HG03066 (cell line): ENCODE data around the gene OAF.

Experiments used
- ATAC-seq: cut with Tn5 transposase; IDR thresholded peaks from one replicate; pipeline ENCODE4 v1.9.1; 2021; ENCODE audit warnings: low read depth; ENCODE audit not compliant: unreplicated experiment

OAF gene

DNA sequence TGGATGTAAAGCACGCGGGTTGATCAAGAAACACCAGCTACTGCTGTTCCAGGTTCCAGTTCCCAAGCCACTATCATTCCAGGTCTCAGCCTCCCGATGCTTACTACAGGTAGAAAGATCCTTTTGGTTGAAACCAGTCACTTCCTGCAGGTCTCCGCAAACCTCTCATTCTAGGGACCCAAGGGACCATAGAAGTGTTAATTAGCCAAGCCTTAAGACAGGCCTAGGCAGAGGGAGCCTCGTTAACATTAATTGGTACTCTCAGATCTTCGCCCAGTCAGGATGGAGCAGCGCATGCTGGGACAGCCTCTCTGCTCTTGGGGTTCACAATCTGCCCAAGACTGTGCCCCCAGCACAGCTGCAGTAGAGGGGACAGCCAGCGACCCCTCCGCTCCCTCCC lies 11.2 kb upstream of the OAF start:
- ATAC-seq, result no peak

DNA sequence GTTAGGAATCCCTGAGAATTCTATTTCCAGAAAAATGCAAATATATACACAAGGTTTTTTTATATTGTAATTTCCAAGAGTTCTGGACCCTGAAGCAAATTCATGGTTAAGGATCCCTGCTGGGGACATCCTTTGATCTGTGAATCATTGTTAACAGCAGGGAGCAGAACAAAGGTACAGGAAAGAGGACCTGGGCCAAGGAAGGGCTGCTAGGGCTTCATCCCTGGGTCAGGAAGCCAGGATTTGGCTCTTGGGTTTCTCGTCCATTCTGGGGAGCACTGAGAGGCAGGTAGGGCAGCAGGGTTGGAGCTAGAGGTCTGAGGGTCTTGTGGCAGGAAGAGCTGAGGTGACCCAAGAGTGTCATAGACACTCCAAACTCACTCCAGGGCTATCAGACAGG lies 10.2 kb upstream of the OAF start:
- no peak for ATAC-seq

DNA sequence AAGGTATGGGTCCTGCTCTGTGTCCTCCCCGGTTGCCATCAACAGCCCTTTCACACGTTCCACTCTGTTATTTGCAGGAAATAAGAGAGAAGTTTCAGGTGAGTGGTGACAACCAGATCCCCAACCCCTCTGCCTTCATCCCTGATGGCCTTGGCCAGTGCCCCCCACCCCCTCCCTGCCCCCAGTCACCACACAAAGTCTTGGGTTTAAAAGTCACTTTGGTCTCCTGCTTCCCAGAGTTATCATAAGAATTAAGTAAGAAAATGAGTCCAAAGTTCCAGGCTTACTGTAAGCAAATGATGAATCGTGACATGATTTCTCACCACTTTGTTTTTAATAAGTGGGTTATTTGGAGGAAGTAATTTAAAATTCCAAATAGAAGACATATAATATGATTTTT lies 9.2 kb upstream of the OAF start:
- no peak for ATAC-seq

DNA sequence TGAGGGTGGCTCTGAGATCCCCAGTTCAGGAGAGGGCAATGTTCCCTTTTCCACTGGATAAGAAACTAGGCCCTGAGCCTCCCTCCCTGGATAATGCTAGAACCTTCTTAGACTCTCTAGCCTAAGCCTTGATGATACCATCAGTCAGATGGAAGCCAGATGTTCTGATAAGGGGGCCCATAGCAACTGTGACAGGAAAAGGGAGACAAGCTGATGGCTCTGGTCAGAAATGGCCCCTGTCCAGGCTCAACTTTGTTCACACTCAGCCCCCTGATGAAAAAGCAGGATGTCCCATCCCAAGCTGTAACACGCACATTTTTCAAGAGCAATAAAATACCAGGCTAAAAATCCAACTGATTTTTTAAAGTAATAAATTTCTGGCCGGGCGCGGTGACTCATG lies 7.2 kb upstream of the OAF start:
- no peak for ATAC-seq

GRCh38 chr11:120205596-120206161 lies 5.2 kb upstream of the OAF start:
- ATAC-seq, result no peak

DNA sequence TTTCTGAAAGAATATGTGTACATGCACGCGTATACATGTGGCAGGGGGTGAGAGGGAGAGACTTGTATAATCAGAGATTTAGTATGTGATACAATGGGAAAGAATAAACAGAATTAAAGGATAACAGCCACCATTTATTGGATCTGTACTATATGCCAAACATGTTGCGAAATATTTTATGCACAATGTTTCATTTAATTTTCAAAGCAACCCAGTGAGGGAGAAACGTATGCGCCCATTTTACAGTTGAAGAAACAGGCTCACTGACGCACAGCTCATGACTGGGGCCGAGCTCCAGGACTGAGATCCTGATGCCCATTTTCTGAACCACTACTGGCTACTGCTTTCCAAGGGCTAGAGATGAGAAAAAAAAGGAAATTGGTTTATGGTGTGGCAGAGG lies 3.3 kb upstream of the OAF start:
- no peak for ATAC-seq

GRCh38 chr11:120208001-120208441 lies 2.8 kb upstream of the OAF start:
- ATAC-seq, result no peak

DNA sequence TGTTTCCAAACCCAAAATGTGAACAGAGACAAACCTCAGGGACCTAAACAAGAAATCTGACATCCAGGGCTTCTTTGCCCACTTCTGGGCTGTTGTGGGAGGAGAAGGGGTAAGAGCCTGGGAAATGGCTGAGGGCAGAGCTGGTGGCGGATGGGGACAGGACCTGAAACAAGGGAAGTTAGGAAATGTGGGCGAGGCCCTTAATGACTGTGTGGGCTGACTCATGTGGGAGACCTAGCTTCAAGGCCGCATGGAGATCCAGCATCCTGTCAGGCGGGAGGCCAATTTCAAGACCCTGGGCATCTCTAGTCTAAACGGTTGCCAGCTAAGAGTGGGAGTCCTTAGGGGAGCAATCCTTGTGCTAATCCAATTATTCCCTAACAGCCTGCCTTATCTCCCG lies 2.1 kb upstream of the OAF start:
- ATAC-seq, result no peak

DNA sequence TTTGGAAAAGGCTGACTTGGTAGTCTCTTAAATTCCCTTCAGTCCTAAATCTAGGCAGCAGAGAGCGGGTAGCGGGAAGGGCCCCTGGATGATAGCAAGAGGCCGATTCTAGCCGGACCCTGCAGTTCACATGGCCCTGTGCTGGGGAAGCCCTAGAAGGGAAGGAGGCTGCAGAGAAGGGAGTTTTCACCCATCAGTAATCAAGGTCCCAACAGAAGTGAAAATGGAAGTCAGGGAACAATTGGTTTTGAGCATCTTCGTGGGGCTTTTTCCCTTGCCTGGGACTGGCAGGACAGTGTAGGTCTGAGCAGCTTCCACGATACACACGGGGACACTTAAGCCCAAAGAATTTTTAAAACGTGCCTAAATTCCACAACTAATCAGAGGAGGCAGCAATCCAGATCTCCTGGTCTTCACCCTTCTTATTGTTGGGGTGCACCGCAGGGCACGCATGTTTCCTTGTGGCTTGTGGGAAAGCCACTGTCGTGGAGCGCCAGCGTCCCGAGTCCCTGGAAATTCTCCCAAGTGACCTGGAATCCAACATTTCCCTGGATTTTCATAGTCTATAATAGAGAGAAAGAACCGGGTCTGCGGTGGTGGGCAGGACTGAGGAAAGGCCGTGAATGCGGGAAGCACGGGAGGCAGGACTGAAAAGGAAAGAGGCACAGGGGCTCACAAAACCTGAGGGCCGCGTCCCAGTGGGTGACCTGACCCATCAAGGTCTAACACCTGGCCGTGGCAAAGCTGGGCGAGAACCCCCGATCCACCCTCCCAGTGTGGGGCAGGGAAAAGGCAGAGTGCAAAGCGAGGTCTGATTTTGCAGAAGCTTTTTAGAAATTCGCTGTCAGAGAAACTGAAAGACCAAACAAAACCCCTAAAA lies 846 bp upstream of the OAF start:
- no peak for ATAC-seq

DNA sequence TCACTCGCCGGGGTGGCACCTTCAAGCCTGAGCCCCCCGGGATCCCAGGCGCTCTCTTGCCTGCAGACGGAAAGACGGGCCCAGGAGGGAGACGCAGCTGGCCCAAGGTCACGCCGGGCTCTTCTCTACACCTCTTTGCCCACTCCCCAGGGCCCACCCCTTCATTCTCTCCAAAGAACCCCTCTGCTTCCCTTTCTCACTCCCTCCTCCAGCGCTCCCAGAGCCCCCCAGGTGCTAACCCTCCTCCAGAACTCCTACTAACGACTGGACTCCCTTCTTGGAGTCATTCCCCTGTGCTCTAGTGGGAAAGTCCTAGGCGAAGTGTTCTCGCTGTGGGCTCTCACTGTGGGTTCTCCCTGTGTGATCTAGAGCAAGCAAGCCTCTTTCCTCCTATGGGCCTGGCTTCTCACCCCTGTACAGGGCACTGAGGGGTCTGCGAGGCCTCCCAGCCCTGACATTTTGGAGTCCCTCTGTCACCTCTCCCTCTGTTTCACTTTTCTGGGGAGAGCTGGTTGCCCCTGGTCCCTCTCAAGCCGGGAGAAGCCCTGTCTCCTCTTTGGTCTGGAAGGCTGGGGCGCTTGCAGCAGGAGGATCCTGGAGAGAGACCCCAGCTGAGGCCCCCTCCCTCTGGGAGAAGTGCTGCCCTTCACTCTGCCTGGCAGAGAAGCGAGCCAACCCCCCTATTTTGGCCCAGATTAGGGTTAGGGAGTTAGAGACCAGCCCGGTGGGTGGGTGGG lies 858 bp downstream of the OAF start:
- no peak for ATAC-seq

DNA sequence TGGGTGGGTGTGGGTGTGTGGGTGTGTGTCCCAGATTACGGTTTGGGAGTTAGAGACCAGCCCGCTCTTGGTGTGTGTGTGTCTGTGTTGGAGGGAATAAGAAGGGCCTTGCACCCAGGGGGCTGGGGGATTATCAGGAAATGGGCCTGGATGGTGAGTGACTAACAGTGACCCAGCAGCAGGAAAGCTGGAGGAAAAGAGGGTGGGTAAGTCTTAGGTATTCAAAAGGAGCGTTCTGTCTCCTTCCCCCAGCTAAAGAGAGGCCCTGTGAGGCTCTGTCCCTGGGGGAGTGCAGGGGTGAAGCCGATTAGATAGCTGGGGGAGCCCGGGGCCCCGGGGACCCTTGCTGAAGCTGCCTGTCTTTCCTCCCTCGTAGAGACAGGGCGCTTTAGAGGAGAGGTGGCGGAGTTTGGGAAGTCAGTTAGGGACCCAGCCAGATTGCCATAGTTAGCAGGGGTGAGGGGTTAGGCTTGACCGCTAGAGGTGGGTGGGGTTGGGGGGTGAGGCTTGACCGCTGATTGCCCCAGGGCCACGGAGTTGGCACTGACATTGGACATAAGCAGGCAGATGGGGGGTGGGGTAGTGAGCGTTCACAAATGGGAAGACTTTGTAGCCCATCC lies 1.5 kb downstream of the OAF start:
- no peak for ATAC-seq

DNA sequence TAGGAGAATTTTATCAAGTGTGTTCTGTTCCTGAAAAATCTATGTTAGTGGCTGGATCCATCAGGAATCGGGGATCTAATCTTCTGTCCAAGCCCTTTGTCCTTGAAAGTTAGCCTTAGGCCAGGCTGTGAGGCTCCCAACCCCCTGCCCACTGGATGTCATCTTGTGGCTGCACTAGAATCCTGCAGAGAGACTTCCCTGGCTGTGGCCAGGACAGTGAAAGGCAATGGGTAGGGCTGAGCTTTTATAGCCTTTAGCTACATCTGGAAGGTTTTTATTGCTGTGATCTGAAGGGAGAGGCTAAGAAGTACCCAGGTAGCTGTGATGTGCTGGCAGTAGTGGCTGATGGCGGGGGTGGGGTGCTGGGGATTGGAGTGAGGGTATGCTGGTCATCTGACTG lies 2.1 kb downstream of the OAF start:
- ATAC-seq, result no peak

- ATAC-seq, result no peak
Measured at GRCh38 chr11:120214581-120214980, 3.7 kb downstream of the OAF start.

GRCh38 chr11:120215634-120216033 lies 4.8 kb downstream of the OAF start:
- ATAC-seq, result no peak

DNA sequence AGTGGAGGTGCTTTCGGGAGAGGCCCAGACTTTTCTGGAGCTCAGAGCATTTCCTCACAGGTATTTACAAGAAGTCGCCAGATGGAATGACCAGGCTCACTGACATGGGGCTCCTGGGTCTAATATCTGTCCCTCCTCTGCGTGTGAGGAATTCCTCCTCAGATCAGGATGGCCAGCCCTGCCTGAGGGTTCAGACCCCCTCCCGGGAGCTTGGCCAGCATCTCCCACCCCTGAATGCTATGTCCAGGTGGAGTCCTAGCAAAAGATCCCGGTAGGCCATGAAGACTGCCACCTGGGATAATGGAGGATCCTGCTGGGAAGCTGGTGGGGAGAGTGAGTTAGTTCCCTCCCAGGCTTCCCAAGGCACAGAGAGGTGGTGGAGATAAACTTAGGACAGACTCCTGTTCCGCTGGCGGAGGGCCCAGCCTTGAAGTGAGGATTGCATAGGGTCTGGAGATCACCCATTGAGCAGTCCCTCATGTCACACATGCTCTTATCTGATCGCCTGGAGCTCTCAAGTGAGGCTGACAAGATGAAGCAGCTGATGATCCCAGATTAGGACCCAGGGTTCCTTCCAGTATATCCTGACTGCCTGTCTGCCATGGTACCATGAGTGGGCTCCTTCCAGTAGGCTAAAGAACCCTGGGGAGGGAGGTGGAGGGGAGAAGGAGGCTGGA lies 5.7 kb downstream of the OAF start:
- no peak for ATAC-seq

GRCh38 chr11:120217526-120217925 lies 6.7 kb downstream of the OAF start:
- ATAC-seq, result no peak

DNA sequence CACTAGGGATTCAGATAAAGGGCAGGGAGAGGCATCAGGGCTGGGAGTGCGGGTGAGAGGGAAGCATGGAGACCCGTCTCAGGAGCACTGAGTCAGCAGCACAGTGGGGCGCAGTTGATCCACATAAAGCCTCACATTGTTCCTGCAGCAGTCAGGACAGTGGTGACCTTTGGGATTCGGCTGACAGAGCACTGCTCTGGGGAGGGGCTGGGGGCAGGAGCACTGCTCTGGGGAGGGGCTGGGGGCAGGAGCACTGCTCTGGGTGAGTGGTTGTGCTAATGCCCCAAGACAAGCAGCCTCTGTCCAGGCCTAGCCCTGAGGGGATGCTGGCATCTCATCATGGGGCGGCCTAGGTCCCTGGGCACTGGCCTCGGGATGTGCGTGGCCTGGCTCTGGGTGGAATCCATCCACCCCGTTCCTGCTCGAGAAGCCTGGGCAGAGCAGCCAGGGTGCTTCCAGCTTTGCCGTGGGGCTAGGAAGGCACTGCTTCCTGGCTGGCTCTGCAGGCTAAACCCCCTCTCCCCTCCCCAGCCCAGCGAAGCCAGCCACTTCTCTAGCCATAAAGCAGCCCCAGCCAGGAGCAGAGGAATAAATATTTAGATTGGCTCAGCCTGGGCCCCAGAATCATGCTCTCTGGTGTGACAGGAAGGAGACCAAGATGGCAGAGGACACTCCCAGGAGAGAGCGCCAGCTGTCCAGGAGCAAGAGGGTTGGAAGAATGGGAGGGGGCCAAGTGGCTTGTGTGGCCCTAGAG lies 7.3 kb downstream of the OAF start:
- ATAC-seq, result no peak

DNA sequence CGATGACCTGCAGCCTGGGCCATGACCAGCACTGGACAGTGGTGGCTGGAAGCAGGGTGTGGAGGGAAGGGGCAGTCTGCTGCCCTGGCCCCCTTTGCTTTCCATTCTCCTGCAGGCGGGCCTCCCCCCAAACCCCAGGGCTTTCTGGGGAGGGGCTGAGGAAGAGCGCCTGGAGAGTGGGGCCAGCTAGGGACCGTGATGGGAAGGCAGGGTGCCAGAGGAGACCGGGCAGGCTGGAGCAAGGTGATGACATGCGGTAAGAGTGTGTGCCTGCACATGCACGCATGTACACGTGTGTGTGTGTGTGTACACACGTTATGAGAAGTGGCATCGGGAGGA lies 7.8 kb downstream of the OAF start:
- ATAC-seq, result no peak

GRCh38 chr11:120219232-120219937 lies 8.6 kb downstream of the OAF start:
- ATAC-seq, result no peak
